HG03045 (cell line): Measurements from ENCODE around the gene PARVG.
A peak's percentile ranks its signal among the peaks of the same experiment; 100 is the strongest.

Source experiments
- ATAC-seq: cut with Tn5 transposase; IDR thresholded peaks from one replicate; pipeline ENCODE4 v1.9.1; 2021; ENCODE audit warnings: mild to moderate bottlenecking, moderate library complexity; ENCODE audit not compliant: unreplicated experiment

The PARVG gene

DNA sequence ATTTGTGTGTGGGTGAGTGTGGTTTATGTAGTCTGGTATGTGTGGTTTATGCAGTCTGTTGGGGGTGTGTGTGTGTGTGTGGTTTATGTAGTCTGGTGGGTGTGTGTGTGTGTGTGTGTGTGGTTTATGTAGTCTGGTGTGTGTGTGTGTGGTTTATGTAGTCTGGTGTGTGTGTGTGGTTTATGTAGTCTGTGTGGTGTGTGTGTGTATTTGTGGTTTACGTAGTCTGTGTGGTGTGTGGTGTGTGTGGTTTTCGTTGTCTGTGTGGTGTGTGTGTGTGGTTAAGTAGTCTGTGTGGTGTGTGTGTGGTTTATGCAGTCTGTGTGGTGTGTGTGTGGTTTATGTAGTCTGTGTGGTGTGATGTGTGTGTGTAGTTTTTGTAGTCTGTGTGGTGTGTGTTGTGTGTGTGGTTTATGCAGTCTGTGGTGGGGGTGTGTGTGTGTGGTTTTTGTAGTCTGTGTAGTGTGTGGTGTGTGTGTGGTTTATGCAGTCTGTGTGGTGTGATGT lies 26.2 kb upstream of the PARVG start:
- ATAC-seq = no peak

GRCh38 chr22:44155115-44155514 lies 25.6 kb upstream of the PARVG start:
- no peak for ATAC-seq

DNA sequence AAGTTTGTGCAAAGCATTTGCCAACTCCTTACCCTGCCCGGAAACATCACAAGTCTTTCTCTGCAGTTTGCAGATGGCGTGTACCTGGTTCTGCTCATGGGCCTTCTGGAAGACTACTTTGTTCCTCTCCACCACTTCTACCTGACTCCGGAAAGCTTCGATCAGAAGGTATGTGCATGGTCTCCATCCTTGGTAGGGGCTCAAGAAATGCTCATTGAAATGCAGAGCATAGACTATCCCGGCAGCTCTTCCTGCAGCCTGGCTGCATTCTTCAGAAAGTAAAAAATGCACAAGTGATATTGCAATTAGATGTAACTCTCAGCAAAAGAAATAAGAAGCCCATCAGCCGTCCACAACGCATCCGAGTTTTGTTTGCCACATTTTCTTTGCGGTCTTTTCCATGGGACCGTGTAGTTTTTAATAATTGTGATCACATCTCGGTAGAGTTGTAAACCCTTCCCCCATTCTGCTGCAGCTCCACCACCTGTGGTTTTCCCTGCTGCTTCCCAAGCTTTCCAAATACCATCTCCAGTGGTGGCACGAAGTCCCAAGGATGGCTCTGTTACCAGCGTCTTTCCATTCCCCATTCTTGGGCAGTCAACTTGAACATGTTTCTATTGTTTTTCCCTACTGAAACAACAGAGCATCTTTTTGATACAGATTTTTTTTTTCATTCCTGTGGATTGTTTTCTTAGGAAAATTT lies 22.7 kb upstream of the PARVG start:
- ATAC-seq = no peak

DNA sequence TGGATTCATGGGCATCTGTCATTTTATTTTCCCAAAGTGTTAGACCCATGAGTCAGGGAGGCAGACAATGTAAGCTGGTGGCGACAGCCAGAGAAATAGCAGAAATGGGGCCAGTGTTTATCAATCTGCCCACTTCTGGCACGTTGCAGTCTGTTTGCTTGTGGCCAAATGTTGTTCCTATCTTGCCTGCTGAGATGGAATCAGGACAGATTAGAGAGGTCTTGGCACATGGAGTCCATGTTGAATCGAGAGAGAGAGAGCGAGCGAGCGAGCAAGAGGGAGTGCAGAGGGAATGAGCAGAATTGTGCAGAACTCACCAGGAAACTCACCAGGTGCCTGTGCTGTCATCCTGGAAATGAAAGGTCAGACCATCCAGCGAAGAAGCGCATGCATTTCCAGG lies 21.9 kb upstream of the PARVG start:
- no peak for ATAC-seq

DNA sequence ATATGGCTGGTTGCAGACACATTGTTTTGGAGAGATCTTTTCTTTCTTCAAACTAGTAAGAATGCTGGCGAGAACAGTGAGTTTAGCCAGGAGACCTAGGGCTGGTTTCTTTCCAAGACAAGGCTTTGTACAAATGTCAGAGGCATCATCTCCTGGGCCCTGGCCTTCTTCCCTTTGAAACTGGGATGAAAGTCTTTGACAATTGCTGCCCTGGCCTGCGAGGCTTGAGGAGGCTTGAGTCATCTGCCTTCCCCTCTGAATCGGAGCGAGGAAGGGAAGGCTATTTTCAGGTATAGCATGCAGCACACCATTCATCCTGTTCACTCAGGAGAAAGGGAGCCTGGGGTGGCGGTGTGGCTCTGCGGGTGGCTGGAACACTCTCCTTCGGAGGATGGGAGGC lies 21.5 kb upstream of the PARVG start:
- no peak for ATAC-seq

- ATAC-seq = no peak
These were observed 20.9 kb upstream of the PARVG start for GRCh38 chr22:44159811-44160210.

DNA sequence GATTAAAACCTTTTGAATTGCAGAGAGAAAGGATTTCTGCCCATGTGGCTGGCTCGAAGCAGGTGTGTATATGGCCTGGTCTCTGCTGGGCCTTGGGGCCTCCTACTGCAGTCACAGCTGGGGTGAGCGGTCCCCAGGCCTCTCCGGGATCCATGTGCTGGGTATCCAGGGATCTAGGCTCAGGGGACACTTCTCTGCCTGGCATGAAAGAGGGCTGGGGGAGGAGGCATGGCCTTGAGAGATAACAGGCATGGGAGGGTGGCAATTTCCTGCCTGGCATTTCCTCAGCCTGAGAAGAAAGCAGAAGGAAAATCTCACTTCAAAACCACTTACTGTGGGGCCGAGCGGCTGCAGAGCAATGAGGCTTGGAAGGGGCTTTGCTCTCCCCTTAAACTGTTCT lies 20.3 kb upstream of the PARVG start:
- no peak for ATAC-seq

DNA sequence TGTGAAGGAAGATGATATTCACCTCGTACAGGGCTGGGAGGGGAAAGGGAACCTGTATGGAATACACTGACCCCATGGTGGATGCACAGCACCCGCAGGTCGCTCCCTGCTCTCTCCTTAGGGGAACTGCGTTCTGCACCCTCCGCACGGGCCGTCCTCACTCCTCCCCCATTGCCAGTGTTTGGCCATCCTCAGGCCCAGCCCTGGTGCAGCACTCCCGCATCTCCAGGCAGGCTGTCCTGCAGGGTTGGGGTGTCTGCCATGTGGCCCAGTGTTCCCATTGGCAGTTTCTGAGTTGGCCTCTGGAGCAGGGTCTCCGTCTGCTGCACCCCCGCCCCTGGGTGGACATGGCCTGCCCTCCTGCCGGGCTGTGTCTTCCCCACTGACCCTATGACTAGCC lies 19.1 kb upstream of the PARVG start:
- no peak for ATAC-seq

DNA sequence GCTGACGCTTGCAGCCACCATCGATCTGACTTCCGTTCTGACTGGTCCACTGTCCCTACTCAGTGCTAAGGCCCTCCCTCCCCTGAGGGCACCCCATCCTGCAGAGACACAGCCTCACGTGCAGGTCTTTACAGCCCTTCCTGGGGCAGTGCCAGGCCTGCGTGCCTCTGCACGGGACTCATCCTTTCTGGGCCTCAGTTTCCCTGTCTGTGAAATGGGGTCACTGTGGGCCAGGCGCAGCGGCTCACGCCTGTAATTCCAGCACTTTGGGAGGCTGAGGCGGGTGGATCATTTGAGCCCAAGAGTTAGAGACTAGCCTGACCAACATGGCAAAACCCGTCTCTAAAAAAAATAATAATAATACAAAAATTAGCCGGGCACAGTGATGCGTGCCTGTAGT lies 17.8 kb upstream of the PARVG start:
- no peak for ATAC-seq

DNA sequence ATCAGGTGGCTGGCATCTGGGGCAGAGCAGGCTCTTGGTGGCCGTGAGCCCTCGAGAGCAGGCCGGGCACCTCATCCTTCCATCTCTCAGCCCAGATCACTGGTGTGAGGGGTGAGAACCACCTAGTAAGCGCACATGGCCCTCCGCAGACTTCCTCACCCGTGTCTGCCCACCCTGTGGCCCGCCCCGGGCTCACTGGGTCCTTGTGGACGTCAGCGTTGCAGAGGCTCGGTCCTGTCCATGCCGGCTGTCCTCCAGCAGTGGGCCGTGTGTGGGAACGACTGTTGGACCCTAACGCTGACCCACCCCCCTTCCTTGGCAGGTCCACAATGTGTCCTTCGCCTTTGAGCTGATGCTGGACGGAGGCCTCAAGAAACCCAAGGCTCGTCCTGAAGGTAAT lies 17.2 kb upstream of the PARVG start:
- ATAC-seq = no peak

DNA sequence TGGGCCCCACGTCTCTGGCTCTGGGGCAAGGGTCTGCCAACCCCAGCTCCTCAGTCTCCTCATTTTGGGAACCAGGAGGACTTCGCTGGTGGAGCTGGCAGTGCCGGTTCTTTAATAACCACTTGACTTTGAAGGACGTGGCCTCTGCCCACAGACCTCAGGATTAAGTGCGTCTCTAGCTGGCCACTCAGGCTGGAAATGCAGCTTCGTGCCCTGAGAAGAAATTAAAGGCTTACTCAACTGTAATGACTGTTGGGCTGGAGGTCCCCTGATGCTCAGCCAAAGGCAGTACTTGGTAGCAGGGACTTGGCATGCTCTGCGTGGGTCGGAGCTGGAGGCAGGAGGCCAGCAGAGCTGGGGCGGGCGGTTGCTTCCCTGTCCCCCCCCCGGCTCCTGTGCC lies 16.7 kb upstream of the PARVG start:
- ATAC-seq = no peak

DNA sequence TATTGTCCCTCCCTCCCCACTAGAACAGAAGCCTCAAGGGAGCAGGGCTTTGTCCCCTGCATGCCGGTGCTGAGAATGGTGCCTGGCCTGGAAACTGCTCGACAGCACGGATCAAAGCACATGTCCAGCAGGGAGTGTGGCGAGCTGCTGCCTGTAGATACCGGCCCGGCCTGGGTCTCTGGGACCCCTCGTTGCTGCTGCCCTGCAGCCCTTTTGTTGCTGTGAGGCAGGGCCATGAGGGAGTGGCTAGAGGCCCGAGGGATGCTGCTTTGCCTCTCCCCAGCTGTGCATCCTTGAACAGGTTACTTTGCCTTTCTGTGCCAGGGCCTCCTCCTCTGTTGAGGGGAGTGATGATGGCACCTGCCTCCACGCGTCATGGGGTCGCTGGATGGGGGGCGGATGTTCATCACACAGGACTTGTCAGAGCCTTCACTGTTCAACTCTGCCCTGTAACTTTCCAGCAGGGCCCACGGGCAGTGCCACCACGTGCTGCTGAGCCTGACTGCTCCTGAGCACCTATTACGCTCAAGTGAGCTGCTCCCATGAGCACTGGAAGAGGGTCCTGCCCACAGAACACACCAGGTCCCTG lies 15.3 kb upstream of the PARVG start:
- no peak for ATAC-seq

DNA sequence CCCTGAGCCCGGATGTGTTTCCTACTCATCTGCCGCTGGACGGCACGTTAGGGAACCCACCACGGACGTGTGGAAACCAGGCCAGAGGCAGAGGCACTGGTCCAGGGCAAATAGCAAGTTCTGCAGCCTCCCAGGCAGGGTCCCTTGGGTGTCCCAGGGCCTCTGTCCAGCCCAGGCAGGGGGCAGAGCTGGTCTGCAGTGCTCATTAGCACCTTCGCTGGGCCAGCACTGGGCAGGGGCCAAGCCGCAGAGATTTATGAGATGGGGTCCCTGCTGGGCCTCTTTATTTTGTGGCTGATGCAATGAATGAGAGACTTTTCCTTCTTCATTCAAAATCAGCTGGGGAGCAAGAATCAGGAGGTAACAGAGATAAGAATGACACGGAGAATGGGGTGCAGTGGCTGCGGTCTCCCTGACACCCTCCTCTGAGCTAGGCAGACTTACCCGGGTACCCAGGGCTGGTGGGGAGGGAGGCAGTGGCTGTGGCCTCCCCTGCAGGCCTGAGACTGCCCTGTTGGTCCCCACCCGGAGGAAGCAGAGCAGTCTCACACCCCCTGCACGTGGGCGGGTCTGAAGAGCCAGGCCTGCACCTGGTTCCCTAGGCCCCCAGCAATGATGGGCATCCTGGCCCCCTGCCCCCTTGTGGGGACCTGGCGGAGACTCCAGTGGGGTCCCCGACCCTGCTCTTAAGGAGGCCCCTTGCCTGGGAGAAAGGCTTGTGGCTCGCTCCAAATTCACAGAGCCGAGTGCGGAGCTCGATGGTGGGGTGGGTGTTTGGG lies 14.0 kb upstream of the PARVG start:
- no peak for ATAC-seq

DNA sequence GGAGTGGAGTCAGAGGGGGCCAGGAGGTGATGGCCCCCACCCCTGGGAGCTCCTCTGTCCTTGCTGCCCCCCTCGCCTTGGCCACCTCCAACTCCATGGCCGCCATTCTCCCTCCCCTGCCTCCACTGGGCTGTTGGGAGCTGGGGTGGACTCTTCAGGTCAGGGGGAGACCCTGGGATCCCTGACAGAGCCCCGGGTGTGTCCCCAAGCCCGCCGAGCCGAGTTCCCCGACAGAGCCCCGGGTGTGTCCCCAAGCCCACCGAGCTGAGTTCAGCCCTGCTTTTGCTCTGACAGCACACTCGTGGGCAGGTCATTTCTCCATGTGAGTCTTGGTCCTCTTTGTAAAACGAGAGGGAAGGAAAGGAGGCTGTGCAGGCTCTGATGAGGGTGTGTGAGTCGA lies 13.2 kb upstream of the PARVG start:
- no peak for ATAC-seq

- no peak for ATAC-seq
These were observed 12.5 kb upstream of the PARVG start for GRCh38 chr22:44168206-44168605.

- ATAC-seq = no peak
These were observed 10.3 kb upstream of the PARVG start for GRCh38 chr22:44170470-44170869.

GRCh38 chr22:44171561-44171960 lies 9.2 kb upstream of the PARVG start:
- no peak for ATAC-seq

GRCh38 chr22:44172370-44173108 lies 8.2 kb upstream of the PARVG start:
- ATAC-seq = peak; percentile 63

DNA sequence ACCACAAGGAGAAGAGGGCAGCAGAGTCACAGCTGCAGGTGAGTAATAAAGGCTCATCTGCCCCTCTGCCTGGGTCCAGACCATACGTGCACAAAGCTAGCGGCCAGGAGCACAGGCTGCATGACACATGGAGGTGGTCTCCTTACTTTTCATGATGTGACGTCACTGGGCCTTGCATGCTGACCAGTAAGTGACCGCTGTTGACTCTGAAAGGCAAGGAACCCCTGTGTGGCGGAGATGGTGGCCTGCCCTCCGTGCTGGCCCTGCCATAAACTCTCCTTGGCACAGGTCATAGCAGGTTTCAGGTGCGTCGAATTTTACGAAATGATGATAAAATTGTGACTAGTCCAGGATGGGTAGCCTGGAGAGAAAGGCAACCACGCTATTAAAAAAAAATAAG lies 7.6 kb upstream of the PARVG start:
- ATAC-seq = no peak

DNA sequence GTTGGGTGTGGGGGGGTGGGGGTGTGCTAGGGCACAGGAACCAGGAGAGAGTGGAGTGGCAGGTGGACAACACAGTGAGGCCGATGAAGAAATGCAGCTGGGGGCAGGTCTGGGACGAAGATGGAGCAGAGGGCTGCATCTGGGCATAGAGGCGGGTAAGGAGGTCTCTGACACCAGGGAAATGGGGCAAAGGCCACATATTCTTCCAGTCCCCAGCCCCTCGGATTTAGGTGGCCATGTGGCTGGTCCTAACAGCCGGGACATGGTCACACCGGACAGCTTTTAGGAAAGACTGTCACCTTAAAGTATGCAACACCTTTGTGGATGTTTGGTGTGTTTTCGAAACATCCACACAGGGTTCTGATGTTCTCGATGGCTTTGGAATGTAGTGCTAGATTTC lies 5.0 kb upstream of the PARVG start:
- no peak for ATAC-seq

DNA sequence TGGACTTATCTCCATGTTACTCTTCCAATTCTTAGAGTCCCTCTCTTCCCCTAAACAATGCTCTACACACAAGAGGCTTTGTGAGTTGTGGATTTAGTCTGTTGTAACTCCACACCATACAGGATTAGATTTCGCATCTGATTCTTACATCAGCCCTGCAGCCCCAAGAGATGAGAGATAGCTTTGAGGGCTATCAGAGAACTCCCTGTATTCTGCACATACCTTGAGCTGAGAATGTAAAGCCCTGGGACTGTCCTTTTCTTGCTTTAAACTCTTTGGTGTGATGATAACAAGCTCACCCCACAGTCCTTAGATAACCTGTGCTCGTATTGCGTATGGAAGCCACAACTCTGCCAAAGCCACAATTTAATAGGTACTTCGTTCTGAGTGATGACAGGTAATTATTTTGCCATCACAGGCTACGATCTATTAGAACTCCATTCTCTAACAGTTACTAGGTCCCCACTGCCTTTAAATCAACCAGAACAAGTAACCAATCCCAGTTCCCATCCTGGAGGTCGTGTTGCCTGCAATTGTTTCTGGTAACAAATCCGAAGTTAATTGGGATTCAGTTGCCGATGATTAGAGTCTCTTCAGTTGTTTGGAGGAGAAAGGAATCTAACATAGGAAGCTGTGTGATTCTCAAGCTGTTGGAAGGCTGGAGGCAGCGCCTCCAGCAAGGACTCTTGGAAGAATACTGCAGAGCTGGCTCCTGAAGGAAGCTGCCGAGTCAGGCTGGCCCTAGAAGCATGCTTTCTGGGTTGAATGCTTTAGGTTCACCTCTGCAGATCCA lies 1.3 kb upstream of the PARVG start:
- no peak for ATAC-seq
